Measurements from ENCODE around the gene DRD3. TPM values are rescaled to one million over a fixed set of nuclear protein-coding genes. Genes with fewer than 3 reads are reported as not detected.

Gene DRD3
- total and polyA plus RNA-seq, 2 of the 8 experiments (the other 6 are each of a cell fraction or from before 2014, with no cell fraction given) = 0.32 to 1.3 TPM

- Histone ChIP-seq H3K14ac (ENCODE audit: insufficient read length) (no peak overlapping the region), H3K4me1 (replicated peaks in 1 of 4; ENCODE audit: control insufficient read depth in 3 of 4, insufficient read depth in 4 of 4, low read length in 3 of 4) (no peaks in the 10 kb centered on the region), H2BK15ac (ENCODE audit: low read length) (no peak overlapping the region), H3K4me3 (ENCODE audit: extremely low read depth in 1 of 4, insufficient read depth in 2 of 4, low read depth in 3 of 4, low read length in 4 of 4) (no peak overlapping the region), H3K9me3 (ENCODE audit: insufficient read depth in 2 of 2, low read depth in 1 of 2, low read length in 1 of 2) (no peaks in the 10 kb centered on the region), H2BK120ac (replicated peaks; ENCODE audit: low read depth, low read length) (no peak overlapping the region), H3K4ac (replicated peaks; ENCODE audit: insufficient read length, low read depth, low read length) (no peak overlapping the region), H2AK5ac (ENCODE audit: low read depth, low read length) (no peak overlapping the region), H3K4me2 (ENCODE audit: insufficient read depth in 1 of 2, low read depth in 2 of 2, low read length in 2 of 2) (no peak overlapping the region), H3K36me3 (ENCODE audit: control insufficient read depth in 2 of 4, insufficient read depth in 4 of 4, low read length in 3 of 4) (no peaks in the 10 kb centered on the region), H3K23ac (ENCODE audit: insufficient read length) (no peak overlapping the region), H3K18ac (ENCODE audit: extremely low read depth, low read length) (no peak overlapping the region), H2BK12ac (ENCODE audit: low read depth, low read length) (no peak overlapping the region), H3K56ac (replicated peaks; ENCODE audit: insufficient read length, low read depth, low read length) (no peak overlapping the region), H3K27me3 (replicated peaks in 1 of 4; ENCODE audit: control insufficient read depth in 3 of 4, extremely low read depth in 1 of 4, insufficient read depth in 3 of 4, low read length in 3 of 4) (no peaks in the 10 kb centered on the region), H3K79me2 (ENCODE audit: control insufficient read depth in 1 of 2, insufficient read depth in 2 of 2, low read length in 2 of 2) (no peaks in the 10 kb centered on the region), H4K91ac (replicated peaks; ENCODE audit: insufficient read length, low read length) (no peak overlapping the region), H2BK5ac (ENCODE audit: low read depth, low read length) (no peak overlapping the region; the same call in 1 of the 2 replicates), H3K23me2 (ENCODE audit: low read depth, low read length) (no peaks in the 10 kb centered on the region), H2AFZ (ENCODE audit: low read length) (no peak overlapping the region), H3K79me1 (ENCODE audit: low read depth, low read length) (no peaks in the 10 kb centered on the region), H4K20me1 (replicated peaks in 1 of 2; ENCODE audit: control insufficient read depth in 1 of 2, insufficient read depth in 2 of 2, low read length in 2 of 2) (no peaks in the 10 kb centered on the region), H4K5ac (ENCODE audit: insufficient read length, low read depth, low read length) (no peak overlapping the region), H3K9ac (replicated peaks in 1 of 4; ENCODE audit: extremely low read depth in 1 of 4, low read depth in 3 of 4, low read length in 3 of 4) (no peak overlapping the region; a peak in 1 of 7 replicates), H4K8ac (ENCODE audit: extremely low read depth, insufficient read depth, low read length) (no peak overlapping the region), H3K27ac (ENCODE audit: low read depth, low read length) (no peak overlapping the region), H2BK20ac (ENCODE audit: low read length) (no peak overlapping the region)
- no peak for DNase-seq (ENCODE audit: low read depth in 1 of 2, low spot score in 2 of 2)
- FAIRE-seq = no peak
- ChIA-PET POLR2A (ENCODE audit: partially characterized antibody) (no interaction called here), CTCF (ENCODE audit: partially characterized antibody) (no interaction called here)
- WGBS, 2 experiments (ENCODE audit: extremely low coverage in 1 of 2, insufficient coverage in 1 of 2, insufficient read length in 1 of 2, insufficient replicate concordance in 2 of 2, low coverage in 1 of 2, low lambda C conversion rate in 2 of 2, missing lambda C conversion rate in 1 of 2) = 65% methylated on average over 3 of the region's 3 CpGs; no CpG with 5 or more reads in 1 of the 2 experiments
- TF ChIP-seq JUN (IDR thresholded peaks at IDR 0.05; ENCODE audit: low read depth, low read length) = no peak
- no peak for TF ChIP-seq SIRT6 (IDR thresholded peaks at IDR 0.05; ENCODE audit: low read length)
- no peak for TF ChIP-seq POU5F1 (IDR thresholded peaks at IDR 0.05; ENCODE audit: low read depth, low read length)
- no peak for TF ChIP-seq SP4 (IDR thresholded peaks at IDR 0.05; ENCODE audit: low read length)
- TF ChIP-seq TEAD4 (IDR thresholded peaks at IDR 0.05; ENCODE audit: low read depth, low read length) = no peak
- no peak for TF ChIP-seq TBP (IDR thresholded peaks at IDR 0.05; ENCODE audit: low read depth, low read length)
- TF ChIP-seq, protein P1, sequence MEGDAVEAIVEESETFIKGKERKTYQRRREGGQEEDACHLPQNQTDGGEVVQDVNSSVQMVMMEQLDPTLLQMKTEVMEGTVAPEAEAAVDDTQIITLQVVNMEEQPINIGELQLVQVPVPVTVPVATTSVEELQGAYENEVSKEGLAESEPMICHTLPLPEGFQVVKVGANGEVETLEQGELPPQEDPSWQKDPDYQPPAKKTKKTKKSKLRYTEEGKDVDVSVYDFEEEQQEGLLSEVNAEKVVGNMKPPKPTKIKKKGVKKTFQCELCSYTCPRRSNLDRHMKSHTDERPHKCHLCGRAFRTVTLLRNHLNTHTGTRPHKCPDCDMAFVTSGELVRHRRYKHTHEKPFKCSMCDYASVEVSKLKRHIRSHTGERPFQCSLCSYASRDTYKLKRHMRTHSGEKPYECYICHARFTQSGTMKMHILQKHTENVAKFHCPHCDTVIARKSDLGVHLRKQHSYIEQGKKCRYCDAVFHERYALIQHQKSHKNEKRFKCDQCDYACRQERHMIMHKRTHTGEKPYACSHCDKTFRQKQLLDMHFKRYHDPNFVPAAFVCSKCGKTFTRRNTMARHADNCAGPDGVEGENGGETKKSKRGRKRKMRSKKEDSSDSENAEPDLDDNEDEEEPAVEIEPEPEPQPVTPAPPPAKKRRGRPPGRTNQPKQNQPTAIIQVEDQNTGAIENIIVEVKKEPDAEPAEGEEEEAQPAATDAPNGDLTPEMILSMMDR (IDR thresholded peaks at IDR 0.05; ENCODE audit: control extremely low read depth in 1 of 3, insufficient read depth in 1 of 3, low read depth in 1 of 3, low read length in 3 of 3) = no peak
- TF ChIP-seq TCF12 (IDR thresholded peaks at IDR 0.05; ENCODE audit: low read depth, low read length) = no peak
- no peak for TF ChIP-seq EGR1 (IDR thresholded peaks at IDR 0.05; ENCODE audit: borderline replicate concordance, low read depth, low read length)
- no peak for TF ChIP-seq ATF2 (IDR thresholded peaks at IDR 0.05; ENCODE audit: low read length)
- TF ChIP-seq BACH1 (IDR thresholded peaks at IDR 0.05; ENCODE audit: low read length) = no peak
- no peak for TF ChIP-seq EZH2 (IDR thresholded peaks at IDR 0.05; ENCODE audit: low read depth, low read length, severe bottlenecking)
Measured at GRCh38 chr3:114095796-114096195, 83.1 kb downstream of the DRD3 start.
